HG02588 (cell line): ENCODE measurements around the gene PIP5KL1.
"Not testable (repeated sequence)": the region's sequence is repeated elsewhere in the genome, so short reads cannot be mapped to it uniquely, and the experiment has no call there.

Experiments
- ATAC-seq: cut with Tn5 transposase; IDR thresholded peaks from one replicate; pipeline ENCODE4 v1.9.1; 2021; ENCODE audit warnings: mild to moderate bottlenecking, moderate library complexity; ENCODE audit not compliant: unreplicated experiment

The PIP5KL1 gene

GRCh38 chr9:127896395-127897192 is 34.0 kb downstream of the PIP5KL1 start:
- no peak for ATAC-seq

GRCh38 chr9:127895811-127896210 is 34.8 kb downstream of the PIP5KL1 start:
- no peak for ATAC-seq

GRCh38 chr9:127893392-127893791 is 37.2 kb downstream of the PIP5KL1 start:
- ATAC-seq: no peak

- ATAC-seq: no peak
These were observed 37.7 kb downstream of the PIP5KL1 start for GRCh38 chr9:127892831-127893230.

GRCh38 chr9:127890053-127890452 is 40.5 kb downstream of the PIP5KL1 start:
- no peak for ATAC-seq

- ATAC-seq: no peak
These were observed 42.8 kb downstream of the PIP5KL1 start for GRCh38 chr9:127887792-127888191.

- ATAC-seq: no peak
These were observed 44.1 kb downstream of the PIP5KL1 start for GRCh38 chr9:127886401-127886972.

GRCh38 chr9:127885508-127886281 is 44.9 kb downstream of the PIP5KL1 start:
- ATAC-seq: no peak

GRCh38 chr9:127884976-127885490 is 45.5 kb downstream of the PIP5KL1 start:
- no peak for ATAC-seq

- no peak for ATAC-seq
These were observed 46.1 kb downstream of the PIP5KL1 start for GRCh38 chr9:127884427-127884911.

- ATAC-seq: no peak
These were observed 46.6 kb downstream of the PIP5KL1 start for GRCh38 chr9:127883959-127884358.

GRCh38 chr9:127881715-127882114 is 48.9 kb downstream of the PIP5KL1 start:
- ATAC-seq: not testable (repeated sequence)

- ATAC-seq: no peak
These were observed 50.4 kb downstream of the PIP5KL1 start for GRCh38 chr9:127880143-127880542.

- no peak for ATAC-seq
These were observed 51.8 kb downstream of the PIP5KL1 start for GRCh38 chr9:127878652-127879390.

- ATAC-seq: no peak
These were observed 52.5 kb downstream of the PIP5KL1 start for GRCh38 chr9:127878001-127878651.

- ATAC-seq: no peak
These were observed 53.0 kb downstream of the PIP5KL1 start, which contains the start of gene AK1 for GRCh38 chr9:127877566-127877998. AK1 (minus strand) TSS chr9:127877675; CDS start chr9:127874617, 3,058 bp downstream.

GRCh38 chr9:127876764-127877562 is 53.6 kb downstream of the PIP5KL1 start:
- ATAC-seq: no peak

- ATAC-seq: no peak
These were observed 54.4 kb downstream of the PIP5KL1 start for GRCh38 chr9:127876026-127876763.
